Gastrocnemius medialis (tissue), 4 donors: ENCODE data around the gene STAT5B.

ENCODE experiments used
- POLR2A ChIP-seq, 2 donors: fragments of 450-650 bp; IDR thresholded peaks; one replicate each; pipeline ENCODE4 v1.6.1; 2017; ENCODE audit warnings: antibody characterized with exemption in 2 of 2, mild to moderate bottlenecking in 2 of 2, moderate library complexity in 2 of 2
- TF ChIP-seq, protein P1 (sequence below), 5 experiments: fragments of 450-650 bp in 3 of 5; fragments of 200-600 bp in 2 of 5; sonication (generic) in 2 of 5; IDR thresholded peaks in 4 of 5; conservative IDR thresholded peaks in 1 of 5; 1 replicate in 4 of 5; 2 replicates in 1 of 5; pipeline ENCODE4 v1.5.1; 2016 to 2019; ENCODE audit warnings: antibody characterized with exemption in 5 of 5, mild to moderate bottlenecking in 3 of 5, moderate library complexity in 3 of 5

DNA sequence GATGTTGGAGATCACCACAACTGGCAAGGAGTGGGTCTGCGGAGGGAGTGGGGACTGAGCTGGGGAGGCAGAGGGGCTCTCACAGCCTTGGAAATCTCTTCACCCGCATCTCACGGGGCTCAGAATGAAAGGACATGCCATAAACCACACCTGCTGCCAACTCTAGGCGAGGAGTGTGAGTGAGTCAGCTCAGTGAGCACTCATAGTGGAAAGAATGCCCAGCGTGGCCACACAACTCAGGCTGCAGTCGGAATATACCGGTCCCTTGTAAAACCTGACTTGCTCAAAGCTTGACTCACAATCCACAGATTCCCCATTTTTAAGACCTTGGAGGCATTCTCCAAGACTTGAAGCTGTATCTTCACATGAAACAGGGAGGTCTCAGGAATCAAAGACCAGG lies 48.8 kb upstream of the STAT5B start:
- TF ChIP-seq, protein P1, sequence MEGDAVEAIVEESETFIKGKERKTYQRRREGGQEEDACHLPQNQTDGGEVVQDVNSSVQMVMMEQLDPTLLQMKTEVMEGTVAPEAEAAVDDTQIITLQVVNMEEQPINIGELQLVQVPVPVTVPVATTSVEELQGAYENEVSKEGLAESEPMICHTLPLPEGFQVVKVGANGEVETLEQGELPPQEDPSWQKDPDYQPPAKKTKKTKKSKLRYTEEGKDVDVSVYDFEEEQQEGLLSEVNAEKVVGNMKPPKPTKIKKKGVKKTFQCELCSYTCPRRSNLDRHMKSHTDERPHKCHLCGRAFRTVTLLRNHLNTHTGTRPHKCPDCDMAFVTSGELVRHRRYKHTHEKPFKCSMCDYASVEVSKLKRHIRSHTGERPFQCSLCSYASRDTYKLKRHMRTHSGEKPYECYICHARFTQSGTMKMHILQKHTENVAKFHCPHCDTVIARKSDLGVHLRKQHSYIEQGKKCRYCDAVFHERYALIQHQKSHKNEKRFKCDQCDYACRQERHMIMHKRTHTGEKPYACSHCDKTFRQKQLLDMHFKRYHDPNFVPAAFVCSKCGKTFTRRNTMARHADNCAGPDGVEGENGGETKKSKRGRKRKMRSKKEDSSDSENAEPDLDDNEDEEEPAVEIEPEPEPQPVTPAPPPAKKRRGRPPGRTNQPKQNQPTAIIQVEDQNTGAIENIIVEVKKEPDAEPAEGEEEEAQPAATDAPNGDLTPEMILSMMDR (IDR thresholded peaks at IDR 0.05 in 4 of 5, conservative IDR thresholded peaks at IDR 0.05 in 1 of 5), result peak in 1 of 5 experiments; percentile 25
- TF ChIP-seq POLR2A (IDR thresholded peaks at IDR 0.05), result no peak
